Fibroblast of lung (primary cell): ENCODE measurements around the gene RYR2.

ENCODE experiments used
- EZH2 ChIP-seq: IDR thresholded peaks from 2 replicates; pipeline ENCODE4 v1.5.1; 2012; ENCODE audit warnings: low read length, control low read depth, mild to moderate bottlenecking; ENCODE audit errors: missing control alignments
- TF ChIP-seq, protein P1 (sequence below), 2 donors: IDR thresholded peaks in 1 of 2; conservative IDR thresholded peaks in 1 of 2; 1 replicate in 1 of 2; 2 replicates in 1 of 2; pipeline ENCODE4 v1.5.1; 2011 to 2012; ENCODE audit warnings: low read length in 2 of 2, control low read depth in 1 of 2, inconsistent platforms in 1 of 2, low read depth in 1 of 2, mild to moderate bottlenecking in 1 of 2

DNA sequence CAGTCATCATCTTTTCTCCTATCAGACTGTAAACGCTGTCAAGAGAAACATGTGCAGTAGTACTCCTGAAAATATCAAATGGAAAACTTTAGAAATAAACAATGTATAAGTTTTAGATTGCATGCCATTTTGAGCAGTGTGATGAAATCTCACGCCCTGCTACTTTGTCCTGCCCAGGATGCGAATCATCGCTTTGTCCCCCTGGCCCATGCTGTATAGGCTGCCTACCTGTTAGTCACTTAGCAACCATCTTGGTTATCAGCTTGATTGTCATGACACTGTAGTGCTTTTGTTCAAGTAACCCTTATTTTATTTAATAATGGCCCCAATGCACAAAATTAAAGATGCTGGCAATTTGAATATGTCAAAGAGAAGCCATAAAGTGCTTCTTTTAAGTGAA lies 485.8 kb downstream of the RYR2 start:
- TF ChIP-seq, protein P1, sequence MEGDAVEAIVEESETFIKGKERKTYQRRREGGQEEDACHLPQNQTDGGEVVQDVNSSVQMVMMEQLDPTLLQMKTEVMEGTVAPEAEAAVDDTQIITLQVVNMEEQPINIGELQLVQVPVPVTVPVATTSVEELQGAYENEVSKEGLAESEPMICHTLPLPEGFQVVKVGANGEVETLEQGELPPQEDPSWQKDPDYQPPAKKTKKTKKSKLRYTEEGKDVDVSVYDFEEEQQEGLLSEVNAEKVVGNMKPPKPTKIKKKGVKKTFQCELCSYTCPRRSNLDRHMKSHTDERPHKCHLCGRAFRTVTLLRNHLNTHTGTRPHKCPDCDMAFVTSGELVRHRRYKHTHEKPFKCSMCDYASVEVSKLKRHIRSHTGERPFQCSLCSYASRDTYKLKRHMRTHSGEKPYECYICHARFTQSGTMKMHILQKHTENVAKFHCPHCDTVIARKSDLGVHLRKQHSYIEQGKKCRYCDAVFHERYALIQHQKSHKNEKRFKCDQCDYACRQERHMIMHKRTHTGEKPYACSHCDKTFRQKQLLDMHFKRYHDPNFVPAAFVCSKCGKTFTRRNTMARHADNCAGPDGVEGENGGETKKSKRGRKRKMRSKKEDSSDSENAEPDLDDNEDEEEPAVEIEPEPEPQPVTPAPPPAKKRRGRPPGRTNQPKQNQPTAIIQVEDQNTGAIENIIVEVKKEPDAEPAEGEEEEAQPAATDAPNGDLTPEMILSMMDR (conservative IDR thresholded peaks at IDR 0.05 in 1 of 2, IDR thresholded peaks at IDR 0.05 in 1 of 2; ENCODE audit: low read depth in 1 of 2, low read length in 2 of 2): no peak
- TF ChIP-seq EZH2: no peak
